ENCODE results near the gene PLCL2. TPM values are rescaled to one million over a fixed set of nuclear protein-coding genes. Genes with fewer than 3 reads are reported as not detected.

Gene PLCL2
- total and polyA plus RNA-seq, 10 of the 15 experiments (the other 5 are each of a cell fraction or from before 2014, with no cell fraction given), result 7.5 to 37.3 (median 21.7) TPM

DNA sequence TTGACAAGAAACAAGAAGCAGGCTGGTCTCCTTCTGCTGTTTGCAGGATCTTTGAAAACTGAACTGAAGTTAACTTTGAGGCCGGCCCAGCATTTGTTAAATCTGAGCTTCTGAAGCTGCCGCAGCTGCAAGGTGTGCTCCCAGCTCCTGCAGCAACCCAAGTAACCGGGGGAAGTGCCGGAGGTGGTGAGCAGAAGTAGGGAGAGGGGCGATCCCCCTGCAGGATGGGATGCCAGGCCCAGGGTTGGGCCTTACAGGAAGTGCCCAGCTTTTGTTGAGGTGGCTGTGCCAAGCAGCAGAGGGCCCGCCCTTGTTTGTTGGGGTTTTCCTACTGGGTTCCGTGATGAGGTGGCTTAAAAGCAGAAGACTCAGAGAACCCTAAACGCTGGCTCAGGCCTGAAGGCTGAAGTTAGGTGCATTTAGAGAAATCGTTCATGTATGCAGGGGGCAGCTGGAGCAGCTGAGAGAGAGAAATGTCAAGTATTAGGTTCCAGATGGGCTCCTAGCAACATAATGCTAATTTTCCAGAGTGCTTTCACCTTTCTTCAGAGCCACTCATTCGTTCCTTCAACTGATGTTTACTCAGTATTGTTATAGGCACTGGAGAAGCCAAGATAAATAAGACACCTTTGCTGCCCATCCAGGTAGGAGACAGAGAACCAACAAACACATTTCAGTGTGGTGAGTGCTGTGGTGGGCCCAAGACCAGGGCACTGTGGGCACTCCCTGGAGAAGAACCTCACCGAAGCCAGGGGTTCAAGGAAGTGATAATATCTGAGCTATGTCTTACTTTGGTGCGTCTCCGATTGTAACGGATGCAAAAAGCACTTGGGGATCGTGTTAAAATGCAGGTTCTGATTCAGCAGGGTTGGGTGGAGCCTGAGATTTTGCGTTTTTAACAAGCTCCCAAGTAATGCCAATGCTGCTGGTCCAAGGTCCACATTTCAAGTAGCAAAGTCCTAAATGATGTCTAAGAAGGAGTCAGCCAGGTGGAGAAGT lies 42.2 kb upstream of the PLCL2 start (continued):
- TF ChIP-seq, protein P1, sequence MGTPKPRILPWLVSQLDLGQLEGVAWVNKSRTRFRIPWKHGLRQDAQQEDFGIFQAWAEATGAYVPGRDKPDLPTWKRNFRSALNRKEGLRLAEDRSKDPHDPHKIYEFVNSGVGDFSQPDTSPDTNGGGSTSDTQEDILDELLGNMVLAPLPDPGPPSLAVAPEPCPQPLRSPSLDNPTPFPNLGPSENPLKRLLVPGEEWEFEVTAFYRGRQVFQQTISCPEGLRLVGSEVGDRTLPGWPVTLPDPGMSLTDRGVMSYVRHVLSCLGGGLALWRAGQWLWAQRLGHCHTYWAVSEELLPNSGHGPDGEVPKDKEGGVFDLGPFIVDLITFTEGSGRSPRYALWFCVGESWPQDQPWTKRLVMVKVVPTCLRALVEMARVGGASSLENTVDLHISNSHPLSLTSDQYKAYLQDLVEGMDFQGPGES (IDR thresholded peaks at IDR 0.05), result no peak
- TF ChIP-seq ZNF24 (IDR thresholded peaks at IDR 0.05) (peak; percentile 74), EP300 (IDR thresholded peaks at IDR 0.05; ENCODE audit: borderline replicate concordance in 1 of 2, control insufficient read depth in 1 of 2, low read depth in 2 of 2, low read length in 2 of 2) (peak in 1 of 2 experiments; percentile 16; a peak in 1 of 4 replicates), EZH2 (IDR thresholded peaks at IDR 0.05; ENCODE audit: borderline replicate concordance, control insufficient read depth, low read depth, low read length) (no peak), CBX3 (IDR thresholded peaks at IDR 0.05; ENCODE audit: borderline replicate concordance, low read depth) (no peak), SMAD5 (IDR thresholded peaks at IDR 0.05; ENCODE audit: low read depth) (no peak), JUNB (IDR thresholded peaks at IDR 0.05) (peak; percentile 52), MYB (IDR thresholded peaks at IDR 0.05; ENCODE audit: borderline replicate concordance, low read depth, low read length) (no peak), RBBP5 (conservative IDR thresholded peaks at IDR 0.05) (no peak; the same call in 1 of the 2 replicates), SREBF1 (IDR thresholded peaks at IDR 0.05; ENCODE audit: low read length) (no peak), NR2F1 (conservative IDR thresholded peaks at IDR 0.05) (no peak), FOXM1 (IDR thresholded peaks at IDR 0.05; ENCODE audit: low read depth, low read length) (no peak), ESRRA (IDR thresholded peaks at IDR 0.05; ENCODE audit: low read length) (no peak), YBX1 (IDR thresholded peaks at IDR 0.05) (no peak), TCF7 (IDR thresholded peaks at IDR 0.05; ENCODE audit: borderline replicate concordance) (no peak), IKZF2 (IDR thresholded peaks at IDR 0.05) (peak in 1 of 2 experiments; percentile 60; a peak in 2 of 4 replicates), YY1 (IDR thresholded peaks at IDR 0.05; ENCODE audit: low read depth, low read length) (0 out of 2 replicates have a peak, but pooled peaks have one; percentile 5), ZNF622 (IDR thresholded peaks at IDR 0.05) (no peak), TAF1 (IDR thresholded peaks at IDR 0.05; ENCODE audit: borderline replicate concordance, low read depth, low read length) (peak; percentile 39; the same call in 1 of the 2 replicates), BMI1 (IDR thresholded peaks at IDR 0.05; ENCODE audit: borderline replicate concordance) (no peak)
- TF ChIP-seq, protein P2, sequence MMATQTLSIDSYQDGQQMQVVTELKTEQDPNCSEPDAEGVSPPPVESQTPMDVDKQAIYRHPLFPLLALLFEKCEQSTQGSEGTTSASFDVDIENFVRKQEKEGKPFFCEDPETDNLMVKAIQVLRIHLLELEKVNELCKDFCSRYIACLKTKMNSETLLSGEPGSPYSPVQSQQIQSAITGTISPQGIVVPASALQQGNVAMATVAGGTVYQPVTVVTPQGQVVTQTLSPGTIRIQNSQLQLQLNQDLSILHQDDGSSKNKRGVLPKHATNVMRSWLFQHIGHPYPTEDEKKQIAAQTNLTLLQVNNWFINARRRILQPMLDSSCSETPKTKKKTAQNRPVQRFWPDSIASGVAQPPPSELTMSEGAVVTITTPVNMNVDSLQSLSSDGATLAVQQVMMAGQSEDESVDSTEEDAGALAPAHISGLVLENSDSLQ (IDR thresholded peaks at IDR 0.05), result no peak
- TF ChIP-seq, protein P3, sequence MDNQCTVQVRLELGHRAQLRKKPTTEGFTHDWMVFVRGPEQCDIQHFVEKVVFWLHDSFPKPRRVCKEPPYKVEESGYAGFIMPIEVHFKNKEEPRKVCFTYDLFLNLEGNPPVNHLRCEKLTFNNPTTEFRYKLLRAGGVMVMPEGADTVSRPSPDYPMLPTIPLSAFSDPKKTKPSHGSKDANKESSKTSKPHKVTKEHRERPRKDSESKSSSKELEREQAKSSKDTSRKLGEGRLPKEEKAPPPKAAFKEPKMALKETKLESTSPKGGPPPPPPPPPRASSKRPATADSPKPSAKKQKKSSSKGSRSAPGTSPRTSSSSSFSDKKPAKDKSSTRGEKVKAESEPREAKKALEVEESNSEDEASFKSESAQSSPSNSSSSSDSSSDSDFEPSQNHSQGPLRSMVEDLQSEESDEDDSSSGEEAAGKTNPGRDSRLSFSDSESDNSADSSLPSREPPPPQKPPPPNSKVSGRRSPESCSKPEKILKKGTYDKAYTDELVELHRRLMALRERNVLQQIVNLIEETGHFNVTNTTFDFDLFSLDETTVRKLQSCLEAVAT (IDR thresholded peaks at IDR 0.05), result 0 out of 2 replicates have a peak, but pooled peaks have one; percentile 32
- TF ChIP-seq, protein P4, sequence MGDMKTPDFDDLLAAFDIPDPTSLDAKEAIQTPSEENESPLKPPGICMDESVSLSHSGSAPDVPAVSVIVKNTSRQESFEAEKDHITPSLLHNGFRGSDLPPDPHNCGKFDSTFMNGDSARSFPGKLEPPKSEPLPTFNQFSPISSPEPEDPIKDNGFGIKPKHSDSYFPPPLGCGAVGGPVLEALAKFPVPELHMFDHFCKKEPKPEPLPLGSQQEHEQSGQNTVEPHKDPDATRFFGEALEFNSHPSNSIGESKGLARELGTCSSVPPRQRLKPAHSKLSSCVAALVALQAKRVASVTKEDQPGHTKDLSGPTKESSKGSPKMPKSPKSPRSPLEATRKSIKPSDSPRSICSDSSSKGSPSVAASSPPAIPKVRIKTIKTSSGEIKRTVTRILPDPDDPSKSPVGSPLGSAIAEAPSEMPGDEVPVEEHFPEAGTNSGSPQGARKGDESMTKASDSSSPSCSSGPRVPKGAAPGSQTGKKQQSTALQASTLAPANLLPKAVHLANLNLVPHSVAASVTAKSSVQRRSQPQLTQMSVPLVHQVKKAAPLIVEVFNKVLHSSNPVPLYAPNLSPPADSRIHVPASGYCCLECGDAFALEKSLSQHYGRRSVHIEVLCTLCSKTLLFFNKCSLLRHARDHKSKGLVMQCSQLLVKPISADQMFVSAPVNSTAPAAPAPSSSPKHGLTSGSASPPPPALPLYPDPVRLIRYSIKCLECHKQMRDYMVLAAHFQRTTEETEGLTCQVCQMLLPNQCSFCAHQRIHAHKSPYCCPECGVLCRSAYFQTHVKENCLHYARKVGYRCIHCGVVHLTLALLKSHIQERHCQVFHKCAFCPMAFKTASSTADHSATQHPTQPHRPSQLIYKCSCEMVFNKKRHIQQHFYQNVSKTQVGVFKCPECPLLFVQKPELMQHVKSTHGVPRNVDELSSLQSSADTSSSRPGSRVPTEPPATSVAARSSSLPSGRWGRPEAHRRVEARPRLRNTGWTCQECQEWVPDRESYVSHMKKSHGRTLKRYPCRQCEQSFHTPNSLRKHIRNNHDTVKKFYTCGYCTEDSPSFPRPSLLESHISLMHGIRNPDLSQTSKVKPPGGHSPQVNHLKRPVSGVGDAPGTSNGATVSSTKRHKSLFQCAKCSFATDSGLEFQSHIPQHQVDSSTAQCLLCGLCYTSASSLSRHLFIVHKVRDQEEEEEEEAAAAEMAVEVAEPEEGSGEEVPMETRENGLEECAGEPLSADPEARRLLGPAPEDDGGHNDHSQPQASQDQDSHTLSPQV (IDR thresholded peaks at IDR 0.05), result no peak

All from GM12878 (cell line).